ENCODE measurements around the gene PNKD. TPM values are rescaled to one million over a fixed set of nuclear protein-coding genes. Genes with fewer than 3 reads are reported as not detected.

Gene PNKD
- total RNA-seq, 1 donor from 2014 or later = 20.0 TPM

- no peak for DNase-seq (ENCODE audit: low read depth in 2 of 2)
Measured at GRCh38 chr2:218256612-218257350, 13.5 kb upstream of the PNKD start.

GRCh38 chr2:218257390-218257981 is 12.8 kb upstream of the PNKD start:
- DNase-seq (ENCODE audit: low read depth in 2 of 2) = peak; percentile 22 to 42

- peak; percentile 40 to 76 for DNase-seq (ENCODE audit: low read depth in 2 of 2)
Measured at GRCh38 chr2:218259099-218259961, 11.0 kb upstream of the PNKD start.

- no peak for DNase-seq (ENCODE audit: low read depth in 2 of 2)
Measured at GRCh38 chr2:218260166-218260565, 10.2 kb upstream of the PNKD start.

- DNase-seq (ENCODE audit: low read depth in 2 of 2) = no peak
Measured at GRCh38 chr2:218260742-218261422, 9.4 kb upstream of the PNKD start, which contains the start of gene GPBAR1. TSS of gene GPBAR1 (plus strand) at chr2:218261015. CDS start at chr2:218262725, 1,710 bp downstream.

- no peak for DNase-seq (ENCODE audit: low read depth in 2 of 2)
Measured at GRCh38 chr2:218261423-218262236, 8.7 kb upstream of the PNKD start.

- DNase-seq (ENCODE audit: low read depth in 2 of 2) = no peak
Measured at GRCh38 chr2:218262237-218262600, 8.1 kb upstream of the PNKD start.

GRCh38 chr2:218262631-218263586 is 7.4 kb upstream of the PNKD start:
- no peak for DNase-seq (ENCODE audit: low read depth in 2 of 2)

- no peak for DNase-seq (ENCODE audit: low read depth in 2 of 2)
Measured at GRCh38 chr2:218263817-218264641, 6.3 kb upstream of the PNKD start.

- no peak for DNase-seq (ENCODE audit: low read depth in 2 of 2)
Measured at GRCh38 chr2:218264773-218265561, 5.4 kb upstream of the PNKD start.

- DNase-seq (ENCODE audit: low read depth in 2 of 2) = no peak
Measured at GRCh38 chr2:218265626-218266025, 4.7 kb upstream of the PNKD start.

GRCh38 chr2:218266316-218266979 is 3.9 kb upstream of the PNKD start:
- DNase-seq (ENCODE audit: low read depth in 2 of 2) = no peak

GRCh38 chr2:218267259-218267658 is 3.1 kb upstream of the PNKD start:
- no peak for DNase-seq (ENCODE audit: low read depth in 2 of 2)

- no peak for DNase-seq (ENCODE audit: low read depth in 2 of 2)
Measured at GRCh38 chr2:218270721-218271486, 585 bp downstream of the PNKD start.

GRCh38 chr2:218271487-218271797 is 1.1 kb downstream of the PNKD start:
- DNase-seq (ENCODE audit: low read depth in 2 of 2) = no peak

- no peak for DNase-seq (ENCODE audit: low read depth in 2 of 2)
Measured at GRCh38 chr2:218271865-218272530, 1.7 kb downstream of the PNKD start.
